GM19397 (cell line): ENCODE measurements around the gene ATL3.
"Not testable (repeated sequence)": the region's sequence is repeated elsewhere in the genome, so short reads cannot be mapped to it uniquely, and the experiment has no call there.

Experiments
- ATAC-seq: cut with Tn5 transposase; IDR thresholded peaks from one replicate; pipeline ENCODE4 v1.9.1; 2021; ENCODE audit warnings: mild to moderate bottlenecking, moderate library complexity; ENCODE audit not compliant: unreplicated experiment

Gene ATL3

GRCh38 chr11:63595296-63595695 lies 75.9 kb downstream of the ATL3 start:
- no peak for ATAC-seq

GRCh38 chr11:63592975-63593395 lies 78.2 kb downstream of the ATL3 start:
- ATAC-seq, result no peak

GRCh38 chr11:63590024-63590788 lies 81.0 kb downstream of the ATL3 start:
- ATAC-seq, result no peak

- ATAC-seq, result no peak
These were observed 82.2 kb downstream of the ATL3 start for GRCh38 chr11:63589000-63589399.

GRCh38 chr11:63586451-63587166 lies 84.6 kb downstream of the ATL3 start:
- ATAC-seq, result no peak

- ATAC-seq, result no peak
These were observed 87.9 kb downstream of the ATL3 start for GRCh38 chr11:63583357-63583677.

DNA sequence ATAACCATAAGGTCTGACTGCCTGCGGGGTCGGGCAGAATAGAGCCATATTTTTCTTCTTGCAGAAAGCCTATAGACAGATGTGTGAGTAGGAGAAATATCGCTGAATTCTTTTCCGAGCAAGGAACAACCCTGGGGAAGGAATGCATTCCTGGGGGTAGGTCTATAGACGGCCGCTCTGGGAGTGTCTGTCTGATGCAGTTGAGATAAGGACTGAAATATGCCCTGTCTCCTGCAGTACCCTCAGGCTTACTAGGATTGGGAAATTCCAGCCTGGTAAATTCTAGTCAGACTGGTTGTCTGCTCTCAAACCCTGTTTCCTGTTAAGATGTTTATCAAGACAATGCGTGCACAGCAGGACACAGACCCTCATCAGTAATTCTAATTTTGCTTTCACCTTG lies 90.0 kb downstream of the ATL3 start:
- not testable (repeated sequence) for ATAC-seq

- not testable (repeated sequence) for ATAC-seq
These were observed 92.3 kb downstream of the ATL3 start for GRCh38 chr11:63578882-63579281.

DNA sequence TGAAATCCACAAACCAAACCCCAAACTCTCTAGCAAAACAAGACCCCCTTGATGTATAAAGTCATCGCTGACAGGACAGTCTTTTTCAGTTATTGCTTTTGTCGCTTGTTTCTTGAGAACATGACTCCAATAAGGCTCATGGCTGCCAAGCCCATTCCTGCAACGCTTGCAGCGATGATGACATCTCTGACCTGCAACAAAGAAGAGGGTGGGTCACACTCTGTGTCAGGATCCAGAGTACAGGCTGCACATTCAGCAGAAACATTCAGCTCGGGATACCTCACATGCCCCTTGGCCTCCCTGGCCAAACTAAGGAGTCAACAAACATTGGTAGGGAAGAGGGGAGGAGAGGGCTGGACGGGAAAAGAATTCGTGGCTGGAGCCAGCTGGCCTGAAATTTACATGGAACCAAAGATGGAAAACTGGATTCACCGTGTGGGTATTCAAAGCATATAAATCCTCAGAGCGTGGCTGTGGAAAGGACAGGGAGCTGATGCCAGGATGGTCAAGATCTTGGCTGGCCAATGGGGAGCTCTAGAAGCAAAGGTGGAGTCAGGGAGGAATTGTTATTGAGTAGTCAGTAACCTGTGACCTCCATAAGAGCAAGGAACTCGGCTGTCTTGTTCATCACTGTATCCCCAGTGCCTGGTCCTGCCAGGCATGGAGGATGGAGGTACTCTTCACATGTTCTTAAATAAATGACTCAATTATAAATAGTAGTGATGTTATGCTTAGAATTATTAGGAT lies 96.1 kb downstream of the ATL3 start:
- no peak for ATAC-seq
